MCF 10A (cell line): ENCODE data around the gene TMEM209. TPM values are rescaled to one million over a fixed set of nuclear protein-coding genes. Genes with fewer than 3 reads are reported as not detected.

Source experiments
- BruUV-seq: library from RNA; stranded (reverse); fragments of 400-500 nt; replicated peaks from 2 replicates; lab custom pipeline; 2021; lab: Mats Ljungman, UMichigan
- CTCF ChIA-PET: fragments of 300-600 bp; sonication (Branson Sonifier 250); formaldehyde crosslinking; extraction: SDS; loops from one replicate; lab custom pipeline; 2021; ENCODE audit warnings: antibody characterized with exemption, inconsistent platforms; lab: Yijun Ruan, JAX
- POLR2A ChIA-PET: fragments of 300-600, 350-650 bp; sonication (Branson Sonifier 250); formaldehyde crosslinking; extraction: SDS; loops from one replicate; lab custom pipeline; 2020; ENCODE audit warnings: antibody characterized with exemption, inconsistent platforms; lab: Yijun Ruan, JAX
- DNase-seq: peaks from one replicate; pipeline ENCODE4 v3.0.0-alpha.2; 2018; ENCODE audit not compliant: unreplicated experiment
- H3K27ac Mint-ChIP-seq: one replicate; pipeline ENCODE4 v1.8.0; 2022; ENCODE audit warnings: mild to moderate bottlenecking, low read depth, mixed read lengths; ENCODE audit not compliant: unreplicated experiment
- H3K27me3 Mint-ChIP-seq: one replicate; pipeline ENCODE4 v1.8.0; 2022; ENCODE audit warnings: mixed read lengths; ENCODE audit not compliant: insufficient read depth, unreplicated experiment
- H3K36me3 Mint-ChIP-seq: one replicate; pipeline ENCODE4 v1.8.0; 2022; ENCODE audit warnings: mild to moderate bottlenecking, moderate library complexity, mixed read lengths; ENCODE audit not compliant: insufficient read depth, unreplicated experiment
- H3K4me1 Mint-ChIP-seq: one replicate; pipeline ENCODE4 v1.8.0; 2022; ENCODE audit warnings: mixed read lengths; ENCODE audit not compliant: insufficient read depth, unreplicated experiment
- H3K4me3 Mint-ChIP-seq: one replicate; pipeline ENCODE4 v1.8.0; 2022; ENCODE audit warnings: mild to moderate bottlenecking, moderate library complexity, mixed read lengths; ENCODE audit not compliant: unreplicated experiment
- H3K9me3 Mint-ChIP-seq: one replicate; pipeline ENCODE4 v1.8.0; 2022; ENCODE audit warnings: mixed read lengths; ENCODE audit not compliant: unreplicated experiment
- CTCF ChIP-seq: fragments of 200-600 bp; IDR thresholded peaks from one replicate; pipeline ENCODE4 v1.8.0; 2022; ENCODE audit warnings: antibody characterized with exemption, mild to moderate bottlenecking; ENCODE audit not compliant: unreplicated experiment
- intact Hi-C: fragments of 100-400 bp; cut with micrococcal nuclease; formaldehyde crosslinking; loops from 2 replicates; pipeline ENCODE4 v1.14.1; 2022
- total RNA-seq: library from RNA; stranded (reverse); gene quantifications from 2 replicates; pipeline ENCODE4 v1.2.3, GENCODE V29; 2022

The TMEM209 gene
- total RNA-seq, 1 experiment from 2014 or later = 38.3 TPM

DNA sequence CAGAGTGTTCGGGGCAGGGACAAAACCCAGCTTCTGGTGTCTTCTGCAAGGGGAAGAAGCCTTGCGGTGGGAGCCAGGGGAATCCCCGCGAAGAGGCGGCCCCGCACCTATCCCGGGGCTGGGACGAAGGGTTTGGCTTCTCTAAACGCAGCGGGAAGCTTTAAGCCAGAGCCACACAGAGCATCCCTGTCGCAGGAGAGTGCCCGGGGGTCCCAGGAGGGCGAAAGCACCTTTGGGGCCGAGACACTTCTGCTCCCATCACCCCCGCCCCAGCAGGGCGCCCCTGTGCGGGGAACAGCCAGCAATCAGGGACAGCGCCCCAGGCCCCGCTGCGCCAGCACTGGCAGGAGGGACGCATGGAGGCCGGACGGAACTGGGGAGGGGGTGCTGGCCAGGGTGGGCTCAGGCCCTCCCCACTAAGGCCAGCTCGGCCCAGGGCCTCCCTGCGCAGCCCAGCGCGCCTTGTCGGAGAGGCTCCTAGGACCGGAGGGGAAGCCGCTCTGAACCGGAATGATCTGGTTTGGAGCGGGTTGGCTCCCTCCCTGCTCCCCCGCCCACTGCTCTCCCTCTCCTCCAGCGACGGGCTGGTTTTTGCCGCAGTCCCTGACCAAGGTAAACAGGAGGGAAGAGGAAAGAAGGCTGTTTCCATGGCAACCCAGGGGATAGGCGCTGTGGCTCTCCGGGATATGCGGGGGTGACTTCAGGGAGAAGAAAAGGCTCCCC lies 63.9 kb downstream of the TMEM209 start:
- Mint-ChIP-seq H3K27me3 (no peaks in the 10 kb centered on the region), H3K4me1 (peaks cover 7% of the 10 kb centered on the region), H3K36me3 (peaks cover 16% of the 10 kb centered on the region), H3K4me3 (no peak overlapping the region), H3K27ac (no peak overlapping the region), H3K9me3 (no peaks in the 10 kb centered on the region)
- BruUV-seq = no TSS peak
- intact Hi-C loops = no loop called here
- ChIA-PET POLR2A (interaction anchor here (0.6 kb wide), 1 partner anchor 1407 kb away, joined by 3 read pairs; no protein-coding TSS in a partner anchor), CTCF (interaction anchor here (0.6 to 0.9 kb wide), 3 partner anchors 12 to 617 kb away, joined by 3 to 5 read pairs (median 4); no protein-coding TSS in a partner anchor)
- DNase-seq = no peak
- TF ChIP-seq CTCF = no peak

- no peak for TF ChIP-seq CTCF
- H3K27me3 Mint-ChIP-seq = no peaks in the 10 kb centered on the region
- CTCF ChIA-PET = interaction anchor here (0.6 kb wide), 2 partner anchors 13 to 617 kb away, joined by 3 to 5 read pairs; no protein-coding TSS in a partner anchor
- H3K9me3 Mint-ChIP-seq = no peaks in the 10 kb centered on the region
- POLR2A ChIA-PET = no interaction called here
- H3K27ac Mint-ChIP-seq = no peak overlapping the region
- intact Hi-C loops = no loop called here
- peaks cover 22% of the 10 kb centered on the region for H3K36me3 Mint-ChIP-seq
- no TSS peak for BruUV-seq
- no peak overlapping the region for H3K4me3 Mint-ChIP-seq
- H3K4me1 Mint-ChIP-seq = peaks cover 7% of the 10 kb centered on the region
- DNase-seq = no peak
Measured at GRCh38 chr7:130140551-130141160, 64.5 kb downstream of the TMEM209 start.

DNA sequence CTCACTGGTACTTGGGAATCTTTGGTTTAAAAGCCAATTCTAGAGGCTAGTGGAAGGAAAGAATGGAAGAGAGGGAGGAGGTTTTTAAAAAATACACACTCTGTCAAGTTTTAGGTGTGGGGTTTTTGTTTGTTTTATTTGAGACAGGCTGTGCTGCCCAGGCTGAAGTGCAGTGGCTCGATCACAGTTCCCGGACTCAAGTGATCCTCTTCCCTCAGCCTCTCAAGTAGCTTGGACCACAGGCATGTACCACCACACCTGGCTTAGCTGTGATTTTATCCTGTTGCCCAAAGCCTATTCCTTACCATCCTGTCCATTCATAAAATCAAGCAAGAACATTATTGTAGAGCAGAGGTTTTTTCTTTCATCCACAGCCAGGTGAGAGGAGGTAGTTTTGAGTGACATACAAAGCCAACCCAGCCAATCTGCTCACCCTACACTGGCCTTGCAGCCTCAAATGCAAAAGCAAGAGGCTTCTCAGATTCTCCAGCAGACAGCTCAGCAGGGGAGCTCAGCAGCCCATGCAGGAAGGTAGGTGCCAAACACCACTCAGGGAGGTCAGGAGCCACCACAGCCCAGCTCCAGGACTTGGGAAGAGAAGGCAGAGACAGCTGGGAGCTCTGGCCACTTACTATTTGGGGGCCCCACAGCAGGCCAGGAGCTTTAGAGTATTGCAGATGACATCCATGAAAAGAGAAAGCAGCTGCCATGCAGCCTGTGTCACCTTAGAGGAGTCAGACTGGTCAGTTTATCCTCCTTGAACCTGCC lies 65.8 kb downstream of the TMEM209 start:
- H3K4me1 Mint-ChIP-seq = peaks cover 2% of the 10 kb centered on the region
- ChIA-PET POLR2A (no interaction called here), CTCF (interaction anchor here (0.6 to 0.7 kb wide), 3 partner anchors 9 to 197 kb away, joined by 3 to 4 read pairs (median 4); no protein-coding TSS in a partner anchor)
- peaks cover 30% of the 10 kb centered on the region for H3K36me3 Mint-ChIP-seq
- H3K27ac Mint-ChIP-seq = no peak overlapping the region
- no peak for TF ChIP-seq CTCF
- no peaks in the 10 kb centered on the region for H3K27me3 Mint-ChIP-seq
- no peaks in the 10 kb centered on the region for H3K9me3 Mint-ChIP-seq
- no peak for DNase-seq
- H3K4me3 Mint-ChIP-seq = no peak overlapping the region
- intact Hi-C loops = no loop called here
- no TSS peak for BruUV-seq

GRCh38 chr7:130137207-130137606 lies 68.0 kb downstream of the TMEM209 start:
- Mint-ChIP-seq H3K4me1 (no peaks in the 10 kb centered on the region), H3K9me3 (no peaks in the 10 kb centered on the region), H3K27ac (no peak overlapping the region), H3K36me3 (peaks cover 34% of the 10 kb centered on the region), H3K27me3 (no peaks in the 10 kb centered on the region), H3K4me3 (no peak overlapping the region)
- TF ChIP-seq CTCF = no peak
- POLR2A ChIA-PET = no interaction called here
- DNase-seq = no peak
- no TSS peak for BruUV-seq
- intact Hi-C loops = no loop called here
- CTCF ChIA-PET = interaction anchor here (0.6 kb wide), 1 partner anchor 214 kb away, joined by 3 read pairs; no protein-coding TSS in a partner anchor
